ENCODE measurements around the gene NSMCE1.

Gene NSMCE1

DNA sequence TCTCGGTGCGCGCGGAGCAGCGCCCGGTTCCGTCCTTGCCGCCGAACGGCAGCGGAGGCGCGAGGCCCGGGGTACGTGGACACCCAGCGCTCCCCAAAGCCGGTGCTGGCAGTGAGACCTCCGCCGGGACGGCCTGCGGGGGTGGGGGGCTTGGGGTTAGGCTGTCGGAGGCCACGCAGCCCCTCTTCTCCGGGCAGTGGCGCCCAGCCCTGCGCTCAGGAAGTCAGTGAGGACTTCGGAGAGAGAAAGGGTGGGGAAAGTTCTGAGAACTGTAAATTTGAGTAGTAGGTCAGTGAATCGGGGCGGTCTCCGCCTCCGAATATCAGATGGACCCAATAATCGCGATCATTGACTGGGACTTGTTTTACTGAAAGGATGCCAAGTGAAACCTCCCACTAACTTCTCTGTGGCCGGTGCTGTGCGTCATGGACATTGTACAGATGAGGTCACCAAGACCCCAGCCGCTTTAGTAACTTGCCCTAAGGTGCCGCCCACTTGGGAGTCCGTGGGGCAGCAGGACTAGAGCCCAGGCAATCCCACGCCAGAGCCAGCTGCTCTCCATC is 45.7 kb upstream of the NSMCE1 start:
- H3K4me1 ChIP-seq (ENCODE audit: insufficient read depth, low read length, severe bottlenecking) = peaks cover 48% of the 10 kb centered on the region
- peak overlapping the region; percentile 83 for H3K9ac ChIP-seq (ENCODE audit: low read length)
- no peaks in the 10 kb centered on the region for H3K9me3 ChIP-seq (ENCODE audit: low read length)
- TF ChIP-seq, protein P1, sequence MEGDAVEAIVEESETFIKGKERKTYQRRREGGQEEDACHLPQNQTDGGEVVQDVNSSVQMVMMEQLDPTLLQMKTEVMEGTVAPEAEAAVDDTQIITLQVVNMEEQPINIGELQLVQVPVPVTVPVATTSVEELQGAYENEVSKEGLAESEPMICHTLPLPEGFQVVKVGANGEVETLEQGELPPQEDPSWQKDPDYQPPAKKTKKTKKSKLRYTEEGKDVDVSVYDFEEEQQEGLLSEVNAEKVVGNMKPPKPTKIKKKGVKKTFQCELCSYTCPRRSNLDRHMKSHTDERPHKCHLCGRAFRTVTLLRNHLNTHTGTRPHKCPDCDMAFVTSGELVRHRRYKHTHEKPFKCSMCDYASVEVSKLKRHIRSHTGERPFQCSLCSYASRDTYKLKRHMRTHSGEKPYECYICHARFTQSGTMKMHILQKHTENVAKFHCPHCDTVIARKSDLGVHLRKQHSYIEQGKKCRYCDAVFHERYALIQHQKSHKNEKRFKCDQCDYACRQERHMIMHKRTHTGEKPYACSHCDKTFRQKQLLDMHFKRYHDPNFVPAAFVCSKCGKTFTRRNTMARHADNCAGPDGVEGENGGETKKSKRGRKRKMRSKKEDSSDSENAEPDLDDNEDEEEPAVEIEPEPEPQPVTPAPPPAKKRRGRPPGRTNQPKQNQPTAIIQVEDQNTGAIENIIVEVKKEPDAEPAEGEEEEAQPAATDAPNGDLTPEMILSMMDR (IDR thresholded peaks at IDR 0.05; ENCODE audit: low read length) = no peak
- no peak for TF ChIP-seq EZH2 (IDR thresholded peaks at IDR 0.05; ENCODE audit: borderline replicate concordance, low read length)
- peak overlapping the region; percentile 72 for H3K4me2 ChIP-seq (ENCODE audit: low read length)
- H3K4me3 ChIP-seq (ENCODE audit: low read depth, low read length, poor library complexity, severe bottlenecking) = peak overlapping the region; percentile 72
- H3K27ac ChIP-seq (ENCODE audit: low read depth, low read length, poor library complexity, severe bottlenecking) = peak overlapping the region; percentile 66
- no peaks in the 10 kb centered on the region for H3K9me2 ChIP-seq (ENCODE audit: low read depth, low read length)
- no peaks in the 10 kb centered on the region for H4K20me1 ChIP-seq (ENCODE audit: insufficient read depth, low read length)
- H2AFZ ChIP-seq (ENCODE audit: low read length) = no peak overlapping the region
- peaks cover 8% of the 10 kb centered on the region for H3K36me3 ChIP-seq (ENCODE audit: insufficient read depth, low read length)
- no peaks in the 10 kb centered on the region; the same call in 1 of the 2 replicates for H3F3A ChIP-seq (ENCODE audit: insufficient read depth, low read length)
- no peaks in the 10 kb centered on the region for H3K27me3 ChIP-seq (ENCODE audit: insufficient read depth, low read length)
- peaks cover 39% of the 10 kb centered on the region; the same call in 1 of the 2 replicates for H3K79me2 ChIP-seq (ENCODE audit: insufficient read depth, low read length)

DNA sequence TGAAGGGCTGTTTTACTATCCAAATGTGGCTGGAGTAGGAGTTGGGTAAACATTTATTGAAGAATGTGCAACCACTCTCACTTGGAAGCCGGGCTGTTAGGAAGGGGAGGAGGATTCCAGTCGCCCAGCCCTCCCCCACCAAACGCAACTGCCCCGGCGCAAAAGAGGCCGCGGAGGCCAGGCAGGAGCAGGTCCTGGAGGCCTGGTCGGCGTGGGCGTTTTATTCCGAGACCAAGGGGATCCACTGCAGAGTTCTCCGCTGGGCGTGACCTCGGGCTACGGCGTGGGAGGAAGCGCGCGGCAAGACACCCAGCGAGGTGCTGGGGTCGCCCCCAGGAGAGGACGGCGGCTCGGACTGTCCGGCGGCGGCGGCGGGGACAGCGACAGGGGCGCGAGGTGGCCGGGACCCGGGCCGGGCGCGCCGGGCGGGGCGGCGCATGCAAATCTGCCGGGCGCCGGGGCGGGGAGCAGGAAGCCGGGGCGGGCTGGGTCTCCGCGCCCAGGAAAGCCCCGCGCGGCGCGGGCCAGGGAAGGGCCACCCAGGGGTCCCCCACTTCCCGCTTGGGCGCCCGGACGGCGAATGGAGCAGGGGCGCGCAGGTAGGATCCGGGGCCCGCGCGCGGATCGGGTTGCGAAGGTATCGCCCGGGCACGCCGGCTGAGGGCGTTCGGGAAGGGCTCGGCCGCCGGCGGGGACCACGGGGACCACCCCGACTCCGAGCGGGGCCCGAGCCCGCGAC is 45.0 kb upstream of the NSMCE1 start, which contains the start of gene IL4R:
IL4R (plus strand) TSS at position 553 of the 739 bp plus-strand sequence. CDS start 26,230 bp downstream, outside the sequence.
- peak within 1 kb of the TSS; percentile 72 for H3K4me3 ChIP-seq (ENCODE audit: low read depth, low read length, poor library complexity, severe bottlenecking)
- H3K4me1 ChIP-seq (ENCODE audit: insufficient read depth, low read length, severe bottlenecking) = peaks cover 42% of the 10 kb centered on the region
- TF ChIP-seq, protein P1 (IDR thresholded peaks at IDR 0.05; ENCODE audit: low read length) = no peak
- no peak for TF ChIP-seq EZH2 (IDR thresholded peaks at IDR 0.05; ENCODE audit: borderline replicate concordance, low read length)
- H3K9me3 ChIP-seq (ENCODE audit: low read length) = peaks cover 5% of the 10 kb centered on the region
- H2AFZ ChIP-seq (ENCODE audit: low read length) = no peak within 1 kb of the TSS
- no peaks in the 10 kb centered on the region for H4K20me1 ChIP-seq (ENCODE audit: insufficient read depth, low read length)
- no peaks in the 10 kb centered on the region for H3K27me3 ChIP-seq (ENCODE audit: insufficient read depth, low read length)
- H3K79me2 ChIP-seq (ENCODE audit: insufficient read depth, low read length) = peaks cover 38% of the 10 kb centered on the region; the same call in 1 of the 2 replicates
- no peaks in the 10 kb centered on the region; the same call in 1 of the 2 replicates for H3F3A ChIP-seq (ENCODE audit: insufficient read depth, low read length)
- peak within 1 kb of the TSS; percentile 72 for H3K4me2 ChIP-seq (ENCODE audit: low read length)
- peak within 1 kb of the TSS; percentile 83 for H3K9ac ChIP-seq (ENCODE audit: low read length)
- no peaks in the 10 kb centered on the region for H3K9me2 ChIP-seq (ENCODE audit: low read depth, low read length)
- H3K27ac ChIP-seq (ENCODE audit: low read depth, low read length, poor library complexity, severe bottlenecking) = peak within 1 kb of the TSS; percentile 66
- peaks cover 8% of the 10 kb centered on the region for H3K36me3 ChIP-seq (ENCODE audit: insufficient read depth, low read length)

DNA sequence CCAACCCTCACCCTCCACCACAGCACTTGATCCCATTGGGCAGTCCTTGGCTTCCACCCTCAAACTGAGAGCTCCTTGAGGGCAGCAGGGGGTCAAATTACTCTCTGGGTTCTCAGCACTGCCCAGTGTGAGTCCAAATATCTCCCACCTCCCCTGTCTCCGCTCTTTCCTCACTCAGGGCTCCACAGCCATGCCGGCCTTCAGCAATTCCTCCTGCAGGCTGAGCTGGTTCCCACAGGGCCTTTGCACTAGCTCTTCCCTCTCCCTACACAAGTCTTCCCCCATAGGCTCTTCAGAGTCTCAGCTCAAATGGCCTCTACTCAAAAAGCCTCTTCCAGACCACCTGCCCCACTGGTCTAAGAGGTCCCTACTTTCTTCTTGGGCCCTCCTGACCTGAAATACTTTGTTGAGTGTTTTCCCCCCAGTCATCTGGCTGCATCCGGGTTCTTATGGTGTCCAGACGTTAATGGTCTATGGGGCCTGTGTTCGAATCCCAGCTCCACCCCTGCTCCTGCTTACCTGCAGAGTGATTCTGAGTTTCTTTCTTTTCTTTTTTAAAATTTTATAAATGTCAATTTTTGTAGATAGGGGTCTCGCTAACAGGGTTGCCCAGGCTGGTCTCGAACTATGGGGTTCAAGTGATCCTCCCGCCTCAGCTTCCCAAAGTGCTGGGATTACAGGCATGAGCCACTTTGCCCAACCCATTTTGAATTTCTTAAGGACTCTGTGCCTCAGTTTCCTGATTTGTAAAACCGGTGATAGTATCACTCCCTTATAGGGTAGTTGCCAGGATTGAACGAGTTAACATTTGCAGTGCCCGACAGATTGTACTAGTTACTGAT is 44.2 kb upstream of the NSMCE1 start:
- no peaks in the 10 kb centered on the region for H4K20me1 ChIP-seq (ENCODE audit: insufficient read depth, low read length)
- no peaks in the 10 kb centered on the region; the same call in 1 of the 2 replicates for H3F3A ChIP-seq (ENCODE audit: insufficient read depth, low read length)
- H3K9me2 ChIP-seq (ENCODE audit: low read depth, low read length) = no peaks in the 10 kb centered on the region
- H3K4me2 ChIP-seq (ENCODE audit: low read length) = peak overlapping the region; percentile 72
- no peak for TF ChIP-seq EZH2 (IDR thresholded peaks at IDR 0.05; ENCODE audit: borderline replicate concordance, low read length)
- TF ChIP-seq, protein P1 (IDR thresholded peaks at IDR 0.05; ENCODE audit: low read length) = no peak
- peak overlapping the region; percentile 83; the same call in 1 of the 2 replicates for H3K9ac ChIP-seq (ENCODE audit: low read length)
- peaks cover 34% of the 10 kb centered on the region; the same call in 1 of the 2 replicates for H3K79me2 ChIP-seq (ENCODE audit: insufficient read depth, low read length)
- H3K27ac ChIP-seq (ENCODE audit: low read depth, low read length, poor library complexity, severe bottlenecking) = no peak overlapping the region
- H2AFZ ChIP-seq (ENCODE audit: low read length) = no peak overlapping the region
- peaks cover 8% of the 10 kb centered on the region for H3K36me3 ChIP-seq (ENCODE audit: insufficient read depth, low read length)
- H3K9me3 ChIP-seq (ENCODE audit: low read length) = peaks cover 9% of the 10 kb centered on the region
- peak overlapping the region; percentile 72 for H3K4me3 ChIP-seq (ENCODE audit: low read depth, low read length, poor library complexity, severe bottlenecking)
- peaks cover 34% of the 10 kb centered on the region for H3K4me1 ChIP-seq (ENCODE audit: insufficient read depth, low read length, severe bottlenecking)
- no peaks in the 10 kb centered on the region for H3K27me3 ChIP-seq (ENCODE audit: insufficient read depth, low read length)

Measured in OCI-LY1 (cell line).